Measurements from ENCODE around the gene WDR45B.

WDR45B gene

DNA sequence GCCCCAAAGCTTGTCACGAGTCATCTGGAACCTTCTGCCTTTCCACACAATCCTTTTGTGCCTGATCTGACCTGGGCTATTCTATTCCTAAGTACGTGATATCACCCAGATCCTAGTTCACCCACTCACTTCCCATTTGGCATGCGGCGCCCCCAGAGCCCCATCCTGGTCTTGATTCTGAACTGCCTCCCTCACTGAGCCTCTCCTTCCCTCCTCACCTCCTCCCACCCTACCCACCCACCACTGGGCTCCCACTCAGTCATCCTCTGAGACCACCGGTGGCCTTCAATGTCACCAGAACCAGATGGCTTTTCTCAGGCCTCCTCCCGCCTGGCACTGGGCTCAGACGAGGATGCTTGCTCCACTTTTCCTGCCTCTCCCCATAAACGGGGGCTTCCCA is 18.5 kb downstream of the WDR45B start:
- DNase-seq (ENCODE audit: low read depth), result no peak

DNA sequence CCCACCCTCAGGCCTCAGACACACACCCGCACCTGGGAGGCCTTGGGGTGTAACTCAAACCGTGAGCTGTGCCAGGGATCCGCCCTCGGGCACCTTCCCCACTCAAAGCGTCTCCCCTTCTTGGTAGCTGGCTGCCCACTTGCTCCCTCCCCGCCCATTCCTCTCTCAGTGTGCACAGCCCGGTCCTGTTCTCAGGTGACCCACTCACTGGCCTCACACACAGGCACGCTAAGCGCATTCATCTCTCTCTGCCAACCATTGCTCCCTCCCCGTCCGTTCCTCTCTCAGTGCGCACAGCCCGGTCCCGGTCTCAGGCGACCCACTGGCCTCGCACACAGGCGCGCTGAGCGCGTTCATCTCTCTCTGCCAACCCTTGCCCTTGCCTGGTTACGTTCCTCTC is 20.8 kb downstream of the WDR45B start:
- no peak for DNase-seq (ENCODE audit: low read depth)

GRCh38 chr17:82623707-82624106 is 24.5 kb downstream of the WDR45B start:
- no peak for DNase-seq (ENCODE audit: low read depth)

- no peak for DNase-seq (ENCODE audit: low read depth)
Observed at GRCh38 chr17:82619641-82620040, 28.6 kb downstream of the WDR45B start.

GRCh38 chr17:82619211-82619610 is 29.0 kb downstream of the WDR45B start:
- no peak for DNase-seq (ENCODE audit: low read depth)

DNA sequence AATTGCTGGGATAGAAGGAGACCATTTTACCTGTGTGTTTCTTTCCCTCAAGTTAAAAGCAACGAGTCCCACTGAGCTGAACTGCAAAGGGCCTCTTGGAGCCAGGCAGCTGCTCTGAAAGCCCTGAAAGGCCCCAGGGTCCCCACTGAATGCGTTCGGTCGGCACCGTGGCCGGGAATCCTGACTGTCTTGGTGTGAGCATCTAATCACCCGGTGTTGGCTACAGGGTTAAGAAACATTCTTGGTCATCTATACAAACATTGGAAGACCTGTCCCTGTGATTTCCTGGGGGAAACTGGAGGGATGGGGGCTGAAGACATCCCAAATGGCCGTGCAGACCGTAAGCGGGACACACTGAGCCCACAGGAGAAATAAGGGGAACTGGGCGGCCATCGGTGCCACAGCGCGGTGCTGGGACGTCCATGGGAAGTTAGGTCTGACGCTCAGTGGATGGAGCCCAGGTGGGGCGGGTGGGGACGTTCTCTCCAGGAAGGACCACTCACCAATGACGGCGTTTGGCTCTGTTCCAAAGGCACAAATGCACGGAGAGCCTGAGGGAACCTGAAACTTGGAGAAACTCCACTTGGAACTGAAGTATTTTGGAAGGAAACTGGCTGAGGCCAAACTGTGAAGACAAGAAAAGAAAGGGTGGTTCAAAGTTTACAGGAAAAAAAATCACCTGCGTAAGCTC is 32.1 kb downstream of the WDR45B start:
- DNase-seq (ENCODE audit: low read depth), result no peak

GRCh38 chr17:82615084-82616020 is 32.9 kb downstream of the WDR45B start:
- no peak for DNase-seq (ENCODE audit: low read depth)

DNA sequence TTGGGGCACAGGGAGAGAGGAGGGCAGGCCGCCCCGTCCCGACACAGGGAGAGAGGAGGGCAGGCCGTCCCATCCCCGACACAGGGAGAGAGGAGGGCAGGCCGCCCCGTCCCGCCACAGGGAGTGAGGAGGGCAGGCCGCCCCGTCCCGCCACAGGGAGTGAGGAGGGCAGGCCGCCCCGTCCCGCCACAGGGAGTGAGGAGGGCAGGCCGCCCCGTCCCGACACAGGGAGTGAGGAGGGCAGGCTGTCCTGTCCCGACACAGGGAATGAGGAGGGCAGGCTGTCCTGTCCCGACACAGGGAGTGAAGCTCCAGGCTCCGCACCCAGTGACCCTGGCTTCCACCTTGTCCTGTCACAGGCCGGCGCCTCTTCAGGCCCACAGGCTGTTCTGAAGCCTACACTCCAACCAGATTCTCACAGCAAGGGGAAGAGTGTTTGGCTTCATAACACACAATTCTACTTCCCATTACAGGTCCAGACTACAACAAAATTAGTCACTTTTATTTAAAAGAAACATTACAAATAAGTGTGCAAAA is 34.1 kb downstream of the WDR45B start:
- DNase-seq (ENCODE audit: low read depth), result no peak

DNA sequence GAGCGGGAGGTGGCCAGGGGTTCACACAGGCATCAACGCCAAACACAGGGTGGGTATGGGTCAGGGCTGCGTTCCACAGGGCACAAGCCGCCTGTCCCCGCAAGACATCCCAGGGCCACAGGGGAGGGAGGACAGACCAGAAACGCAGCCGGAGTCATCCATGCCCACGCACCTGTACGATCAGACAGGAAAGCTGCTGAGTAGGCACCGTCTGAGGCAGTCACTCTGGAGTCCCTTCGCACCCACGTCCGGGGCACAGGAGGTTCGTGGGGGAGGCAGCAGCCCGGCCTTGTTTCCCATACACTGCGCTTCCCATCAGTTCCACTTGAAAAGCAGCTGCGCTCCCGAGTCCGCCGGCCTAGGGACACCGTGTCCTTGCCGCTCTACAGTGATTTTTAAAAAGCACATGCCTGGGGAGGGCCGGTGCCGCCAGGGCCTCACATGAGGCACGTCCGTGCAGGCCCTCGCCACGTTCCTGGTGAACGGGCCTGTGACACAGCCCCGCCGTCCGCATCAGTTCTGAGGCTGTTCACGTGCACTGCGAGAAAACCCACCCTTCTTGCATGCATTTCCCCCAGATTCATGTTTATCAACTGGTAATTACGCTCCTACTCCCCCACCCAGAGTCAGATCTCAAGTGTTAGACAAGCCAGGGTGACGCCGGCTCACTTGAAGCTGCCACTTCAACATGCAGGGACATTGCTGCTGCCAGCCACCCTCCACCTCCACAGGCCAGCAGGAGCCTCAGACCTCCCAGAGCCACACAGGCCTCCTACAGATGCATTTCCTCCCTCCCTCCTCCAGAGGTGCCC is 34.8 kb downstream of the WDR45B start:
- no peak for DNase-seq (ENCODE audit: low read depth)

DNA sequence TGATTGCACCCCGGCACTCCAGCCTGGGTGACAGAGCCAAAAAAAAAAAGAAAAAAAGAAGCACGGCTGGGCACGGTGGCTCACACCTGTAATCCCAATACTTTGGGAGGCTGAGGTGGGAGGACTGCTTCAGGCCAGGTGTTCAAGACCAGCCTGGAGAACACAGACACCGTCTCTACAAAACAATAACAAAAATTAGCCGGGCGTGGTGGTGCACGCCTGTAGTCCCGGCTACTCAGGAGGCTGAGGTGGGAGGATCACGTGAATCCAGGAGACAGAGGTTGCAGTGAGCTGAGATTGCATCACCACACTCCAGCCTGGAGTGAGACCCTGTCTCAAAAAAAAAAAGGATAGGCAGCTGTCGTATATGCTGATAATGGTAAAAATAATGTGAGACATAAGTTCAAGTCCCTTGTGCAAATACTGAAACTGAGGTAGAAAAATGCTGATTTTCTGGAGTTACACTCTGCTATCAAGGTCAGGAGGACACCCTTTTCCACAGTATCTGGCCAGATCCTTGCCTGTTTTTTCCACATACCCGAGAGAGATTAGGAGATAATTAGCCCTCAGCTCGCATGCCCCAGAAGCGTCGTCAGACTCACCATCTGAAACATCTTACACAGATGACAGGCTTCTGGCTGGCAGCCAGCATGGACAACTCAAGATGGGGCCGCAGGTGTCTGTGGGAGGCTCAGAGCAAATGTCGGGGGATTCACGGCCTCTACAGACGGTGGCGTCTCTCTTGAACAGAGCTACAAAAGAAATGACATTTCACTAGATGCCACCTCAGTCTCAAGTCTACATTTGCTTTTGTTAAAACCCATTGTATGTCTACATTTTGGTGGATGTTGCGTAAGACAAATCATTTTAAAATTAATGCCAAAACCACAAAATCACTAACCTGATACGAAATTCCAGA is 36.8 kb downstream of the WDR45B start:
- no peak for DNase-seq (ENCODE audit: low read depth)

- DNase-seq (ENCODE audit: low read depth), result no peak
Observed at GRCh38 chr17:82609655-82610054, 38.6 kb downstream of the WDR45B start.

DNA sequence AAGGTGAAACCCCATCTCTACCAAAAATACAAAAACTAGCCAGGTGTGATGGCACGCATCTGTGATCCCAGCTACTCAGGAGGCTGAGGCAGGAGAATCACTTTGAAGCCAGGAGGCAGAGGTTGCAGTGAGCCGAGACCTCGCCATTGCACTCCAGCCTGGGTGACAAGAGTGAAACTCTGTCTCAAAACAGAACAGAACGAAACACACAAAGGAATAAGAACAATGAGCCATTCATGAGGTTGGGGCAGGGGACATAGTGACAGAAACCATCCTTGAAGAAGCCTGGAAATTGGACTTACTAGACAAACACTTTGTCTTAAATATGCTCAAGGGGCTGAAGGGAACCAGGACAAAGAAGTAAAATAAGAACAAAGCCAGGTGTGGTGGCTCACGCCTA is 39.4 kb downstream of the WDR45B start:
- DNase-seq (ENCODE audit: low read depth), result no peak

DNA sequence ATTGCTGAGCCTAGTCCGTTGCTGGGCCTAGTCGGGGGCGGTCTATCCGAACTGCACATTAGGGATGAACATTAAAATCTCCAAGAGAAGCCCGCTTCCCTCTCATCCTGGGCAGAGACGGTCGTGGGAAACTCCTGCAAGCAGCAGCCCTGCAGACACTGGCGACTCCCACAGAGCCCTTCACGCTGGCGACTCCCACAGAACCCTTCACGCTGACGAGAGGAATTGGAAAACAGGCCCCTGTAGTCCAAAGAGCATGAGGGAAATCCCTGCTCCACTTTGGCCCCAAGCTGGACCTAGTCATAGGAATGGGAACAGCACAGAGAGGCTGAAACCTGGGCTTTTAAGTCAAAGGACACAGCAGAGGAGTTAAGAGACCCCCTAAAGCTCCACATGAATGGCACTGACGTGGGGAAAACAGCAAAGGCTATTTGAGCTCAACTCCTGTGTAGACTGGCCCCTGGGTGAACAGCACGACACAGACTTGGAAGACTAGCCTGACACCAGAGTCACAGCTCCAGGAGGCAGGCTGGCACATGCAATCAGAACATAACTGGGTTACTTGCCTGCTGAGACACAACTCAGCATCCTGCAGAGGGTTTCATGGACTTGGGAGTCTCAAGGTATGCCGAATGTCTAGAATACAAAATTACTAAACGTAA is 42.2 kb downstream of the WDR45B start:
- DNase-seq (ENCODE audit: low read depth), result no peak

DNA sequence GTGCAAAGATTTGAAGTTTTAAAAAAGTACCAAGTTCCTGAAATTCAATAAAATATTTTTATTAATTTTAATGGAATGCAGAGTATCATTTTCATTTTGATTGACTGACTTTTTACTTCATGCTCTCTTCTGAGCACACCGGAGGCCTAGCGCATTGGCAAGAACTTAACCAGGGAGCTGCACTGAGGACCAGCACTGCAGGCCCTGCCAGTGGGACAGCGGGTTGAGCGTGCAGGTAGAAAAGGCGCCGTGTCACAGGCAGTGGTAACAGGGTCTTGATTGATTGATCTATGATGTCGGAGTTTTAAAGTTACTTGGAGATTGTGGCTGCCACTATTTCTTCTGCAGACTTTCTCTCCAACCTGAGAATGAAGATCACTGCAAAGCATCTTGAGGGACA is 43.7 kb downstream of the WDR45B start:
- no peak for DNase-seq (ENCODE audit: low read depth)

DNA sequence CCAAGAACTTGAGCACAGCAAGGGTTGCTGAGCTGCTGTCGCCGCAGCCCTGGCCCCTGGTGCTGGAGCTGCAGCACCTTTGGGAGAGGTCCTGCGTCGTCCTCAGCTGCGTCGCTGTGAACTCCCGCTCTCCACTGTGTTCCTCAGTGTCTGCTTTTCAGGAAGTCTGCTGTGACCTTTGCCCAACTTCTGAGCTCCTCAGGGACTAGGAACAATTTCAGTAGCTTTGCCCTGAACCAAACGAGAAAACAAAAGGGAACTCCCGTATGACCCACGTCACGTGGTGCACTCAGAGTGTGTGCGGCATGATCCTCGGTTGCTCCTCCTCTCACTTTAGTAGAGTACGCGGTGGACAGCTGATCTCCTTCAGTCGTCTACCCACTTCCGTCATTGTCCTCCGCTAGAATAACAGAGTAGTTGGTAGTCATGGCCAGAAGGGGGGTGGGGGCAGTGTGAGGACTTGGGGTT is 44.2 kb downstream of the WDR45B start:
- no peak for DNase-seq (ENCODE audit: low read depth)

- DNase-seq (ENCODE audit: low read depth), result no peak
Observed at GRCh38 chr17:82602986-82603710, 45.1 kb downstream of the WDR45B start.

- no peak for DNase-seq (ENCODE audit: low read depth)
Observed at GRCh38 chr17:82602487-82602886, 45.8 kb downstream of the WDR45B start.

- DNase-seq (ENCODE audit: low read depth), result no peak
Observed at GRCh38 chr17:82601447-82602000, 46.7 kb downstream of the WDR45B start.

DNA sequence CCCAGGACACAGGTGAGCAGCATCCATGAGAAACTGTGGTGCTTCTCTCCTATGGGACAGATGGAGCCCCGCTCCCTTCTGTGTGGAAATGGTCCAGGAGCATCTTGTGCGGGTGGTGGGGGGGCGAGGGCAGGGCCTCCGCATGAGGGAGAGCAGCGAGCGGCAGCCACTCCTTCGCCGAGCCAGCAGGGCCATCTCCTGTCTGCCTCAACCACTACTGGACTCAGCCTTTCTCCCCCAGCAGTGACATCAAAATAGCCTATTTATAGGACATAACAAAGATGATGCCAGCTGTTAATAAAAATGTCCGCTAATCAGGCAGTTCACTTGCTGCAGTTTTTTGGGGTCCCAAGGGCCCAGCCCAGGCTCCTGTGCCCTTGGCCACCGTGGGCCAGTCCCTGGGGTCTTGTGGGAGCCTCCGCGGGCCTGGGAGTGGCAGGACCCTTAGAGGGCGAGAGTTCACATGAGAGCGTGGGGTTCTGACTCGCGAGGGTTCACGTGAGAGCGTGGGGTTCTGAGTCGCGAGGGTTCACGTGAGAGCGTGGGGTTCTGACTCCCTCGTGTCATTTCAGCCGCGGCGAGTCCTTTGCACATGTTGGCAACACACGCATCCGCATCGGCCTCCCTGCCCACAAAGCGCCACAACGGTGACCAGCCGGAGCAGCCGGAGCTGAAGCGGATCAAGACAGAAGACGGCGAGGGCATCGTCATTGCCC is 47.4 kb downstream of the WDR45B start:
- no peak for DNase-seq (ENCODE audit: low read depth)
